Liver (tissue), 9 donors: ENCODE data around the gene AP3B1. TPM values are rescaled to one million over a fixed set of nuclear protein-coding genes. Genes with fewer than 3 reads are reported as not detected.

Experiments used
- DNase-seq: peaks from one replicate; pipeline ENCODE4 v3.0.0-alpha.2; 2017; ENCODE audit warnings: low spot score
- H3K27ac ChIP-seq, 2 donors: one replicate each; pipeline ENCODE4 v1.7.0; 2013; ENCODE audit warnings: inconsistent platforms in 2 of 2, low read length in 2 of 2, control low read depth in 1 of 2, low read depth in 1 of 2, mild to moderate bottlenecking in 1 of 2
- H3K27me3 ChIP-seq, 4 donors: one replicate each; pipeline versions ENCODE4 v1.6.1 to v1.7.0; 2013; ENCODE audit warnings: low read length in 3 of 4, inconsistent platforms in 1 of 4, mild to moderate bottlenecking in 1 of 4, moderate library complexity in 1 of 4; ENCODE audit not compliant: control insufficient read depth in 4 of 4, insufficient read depth in 4 of 4
- H3K36me3 ChIP-seq, 4 donors: one replicate each; pipeline versions ENCODE4 v1.6.1 to v1.7.0; 2013; ENCODE audit warnings: low read length in 3 of 4, mild to moderate bottlenecking in 3 of 4, low read depth in 1 of 4, moderate library complexity in 1 of 4; ENCODE audit not compliant: control insufficient read depth in 4 of 4, insufficient read depth in 3 of 4
- H3K4me1 ChIP-seq, 4 donors: one replicate each; pipeline versions ENCODE4 v1.6.1 to v1.7.0; 2013; ENCODE audit warnings: low read length in 3 of 4, mild to moderate bottlenecking in 3 of 4, moderate library complexity in 1 of 4; ENCODE audit not compliant: control insufficient read depth in 4 of 4, insufficient read depth in 4 of 4
- H3K4me3 ChIP-seq, 3 donors: one replicate each; pipeline versions ENCODE4 v1.6.1 to v1.7.0; 2013; ENCODE audit warnings: low read length in 3 of 3, control low read depth in 1 of 3, low read depth in 1 of 3, mild to moderate bottlenecking in 1 of 3
- H3K9ac ChIP-seq, 2 donors: one replicate each; pipeline ENCODE4 v1.7.0; 2013; ENCODE audit warnings: low read length in 2 of 2, mild to moderate bottlenecking in 2 of 2, moderate library complexity in 2 of 2, control low read depth in 1 of 2, low read depth in 1 of 2
- H3K9me3 ChIP-seq, 4 donors: one replicate each; pipeline versions ENCODE4 v1.6.1 to v1.7.0; 2013; ENCODE audit warnings: low read length in 3 of 4; ENCODE audit not compliant: control insufficient read depth in 4 of 4
- ATF3 ChIP-seq: IDR thresholded peaks from 2 replicates; pipeline ENCODE4 v1.6.1; 2016; ENCODE audit warnings: antibody characterized with exemption
- EGR1 ChIP-seq, 2 donors: IDR thresholded peaks; 2 replicates each; pipeline ENCODE4 v1.6.1; 2016 to 2018; ENCODE audit warnings: antibody characterized with exemption in 2 of 2, low read depth in 2 of 2
- FOXA1 ChIP-seq: IDR thresholded peaks from 2 replicates; pipeline ENCODE4 v1.6.1; 2016; ENCODE audit warnings: antibody characterized with exemption
- FOXA2 ChIP-seq: IDR thresholded peaks from 2 replicates; pipeline ENCODE4 v1.6.1; 2016; ENCODE audit warnings: antibody characterized with exemption
- GABPA ChIP-seq, 2 donors: IDR thresholded peaks in 1 of 2; conservative IDR thresholded peaks in 1 of 2; 2 replicates each; pipeline ENCODE4 v1.6.1; 2016; ENCODE audit warnings: antibody characterized with exemption in 2 of 2, mild to moderate bottlenecking in 1 of 2, moderate library complexity in 1 of 2
- HNF4A ChIP-seq, 2 donors: conservative IDR thresholded peaks; 2 replicates each; pipeline ENCODE4 v1.6.1; 2016; ENCODE audit warnings: antibody characterized with exemption in 2 of 2, mild to moderate bottlenecking in 2 of 2
- HNF4G ChIP-seq: IDR thresholded peaks from 2 replicates; pipeline ENCODE4 v1.6.1; 2016; ENCODE audit warnings: antibody characterized with exemption
- JUND ChIP-seq, 2 donors: IDR thresholded peaks; 2 replicates each; pipeline ENCODE4 v1.6.1; 2016; ENCODE audit warnings: antibody characterized with exemption in 2 of 2
- MAX ChIP-seq: IDR thresholded peaks from 2 replicates; pipeline ENCODE4 v1.6.1; 2016; ENCODE audit warnings: antibody characterized with exemption
- NR2F2 ChIP-seq: IDR thresholded peaks from 2 replicates; pipeline ENCODE4 v1.6.1; 2016; ENCODE audit warnings: antibody characterized with exemption
- RAD21 ChIP-seq, 2 donors: IDR thresholded peaks; 2 replicates each; pipeline ENCODE4 v1.6.1; 2016; ENCODE audit warnings: antibody characterized with exemption in 2 of 2, mild to moderate bottlenecking in 2 of 2
- REST ChIP-seq: IDR thresholded peaks from 2 replicates; pipeline ENCODE4 v1.6.1; 2016; ENCODE audit warnings: antibody characterized with exemption, mild to moderate bottlenecking
- RXRA ChIP-seq, 2 donors: IDR thresholded peaks; 2 replicates each; pipeline ENCODE4 v1.6.1; 2017 to 2018; ENCODE audit warnings: antibody characterized with exemption in 2 of 2, mild to moderate bottlenecking in 1 of 2
- SP1 ChIP-seq: IDR thresholded peaks from 2 replicates; pipeline ENCODE4 v1.6.1; 2018; ENCODE audit warnings: antibody characterized with exemption, mild to moderate bottlenecking
- TAF1 ChIP-seq: conservative IDR thresholded peaks from 2 replicates; pipeline ENCODE4 v1.6.1; 2016; ENCODE audit warnings: antibody characterized with exemption, mild to moderate bottlenecking
- YY1 ChIP-seq: IDR thresholded peaks from 2 replicates; pipeline ENCODE4 v1.6.1; 2016; ENCODE audit warnings: antibody characterized with exemption, mild to moderate bottlenecking
- ZBTB33 ChIP-seq: IDR thresholded peaks from 2 replicates; pipeline ENCODE4 v1.6.1; 2016; ENCODE audit warnings: antibody characterized with exemption
- WGBS: extraction: QIAGEN DNeasy Blood & Tissue Kit; methylation state at CpG from one replicate; pipeline ENCODE4 v1.1.7; 2013; 5-methylcytosine and 5-hydroxymethylcytosine counted together
- polyA plus RNA-seq, 2 donors: library from polyadenylated mRNA; stranded (reverse) in 1 of 2; unstranded in 1 of 2; fragments of 200-250 nt in 1 of 2; fragments of >200 nt in 1 of 2; fragmentation: Nextera tagmentation in 1 of 2; extraction: Ambion mirVana in 1 of 2; gene quantifications; one replicate each; pipeline versions ENCODE4 v1.2.1 to v1.2.3, GENCODE V29; 2013 to 2015
- total RNA-seq, 2 donors: library from RNA; depleted of rRNA; stranded (reverse); fragments of >200 nt; gene quantifications; one replicate each; pipeline ENCODE4 v1.2.3, GENCODE V29; 2014
- TF ChIP-seq, protein P1 (sequence below): fragments of 150-350 bp; IDR thresholded peaks from 2 replicates; pipeline ENCODE4 v1.5.1; 2017; ENCODE audit warnings: improper control_type of control experiment, low read depth, low read length; ENCODE audit not compliant: missing input control
- donor health status: healthy.
- donor health status: healthy.
- donor health status: healthy.
- donor health status: healthy.
- donor health status: healthy.

AP3B1 gene
- total and polyA plus RNA-seq, 4 donors: 8.2 to 23.1 (median 14.4) TPM

- TF ChIP-seq FOXA1 (no peak), EGR1 (IDR thresholded peaks at IDR 0.05; ENCODE audit: low read depth in 2 of 2) (no peak)
Observed at GRCh38 chr5:78060421-78060820, 234.1 kb downstream of the AP3B1 start (continued).

- TF ChIP-seq NR2F2 (no peak), HNF4A (conservative IDR thresholded peaks at IDR 0.05) (no peak), SP1 (no peak), YY1 (no peak), ATF3 (no peak), ZBTB33 (no peak)
- H3K27ac ChIP-seq: no peak overlapping the region
- H3K36me3 ChIP-seq: no peaks in the 10 kb centered on the region
- DNase-seq: no peak
- H3K9ac ChIP-seq: no peak overlapping the region
- no peaks in the 10 kb centered on the region for H3K9me3 ChIP-seq
- H3K4me1 ChIP-seq: no peaks in the 10 kb centered on the region
- H3K27me3 ChIP-seq: no peaks in the 10 kb centered on the region
- no peak overlapping the region for H3K4me3 ChIP-seq
- WGBS: 96% methylated on average over 2 of the region's 2 CpGs
Observed at GRCh38 chr5:78058625-78059024, 235.9 kb downstream of the AP3B1 start.

GRCh38 chr5:78056901-78057514 is 237.5 kb downstream of the AP3B1 start:
- WGBS: 87% methylated on average over 9 of the region's 9 CpGs
- Histone ChIP-seq H3K27ac (no peak overlapping the region), H3K27me3 (no peaks in the 10 kb centered on the region), H3K36me3 (no peaks in the 10 kb centered on the region), H3K4me1 (no peaks in the 10 kb centered on the region), H3K9ac (no peak overlapping the region), H3K4me3 (no peak overlapping the region), H3K9me3 (no peaks in the 10 kb centered on the region)
- no peak for DNase-seq
- TF ChIP-seq YY1: no peak
- no peak for TF ChIP-seq ATF3
- TF ChIP-seq FOXA2: no peak
- TF ChIP-seq REST: no peak
- TF ChIP-seq HNF4G: no peak
- no peak for TF ChIP-seq MAX
- no peak for TF ChIP-seq JUND (IDR thresholded peaks at IDR 0.05)
- no peak for TF ChIP-seq RXRA (IDR thresholded peaks at IDR 0.05)
- TF ChIP-seq, protein P1, sequence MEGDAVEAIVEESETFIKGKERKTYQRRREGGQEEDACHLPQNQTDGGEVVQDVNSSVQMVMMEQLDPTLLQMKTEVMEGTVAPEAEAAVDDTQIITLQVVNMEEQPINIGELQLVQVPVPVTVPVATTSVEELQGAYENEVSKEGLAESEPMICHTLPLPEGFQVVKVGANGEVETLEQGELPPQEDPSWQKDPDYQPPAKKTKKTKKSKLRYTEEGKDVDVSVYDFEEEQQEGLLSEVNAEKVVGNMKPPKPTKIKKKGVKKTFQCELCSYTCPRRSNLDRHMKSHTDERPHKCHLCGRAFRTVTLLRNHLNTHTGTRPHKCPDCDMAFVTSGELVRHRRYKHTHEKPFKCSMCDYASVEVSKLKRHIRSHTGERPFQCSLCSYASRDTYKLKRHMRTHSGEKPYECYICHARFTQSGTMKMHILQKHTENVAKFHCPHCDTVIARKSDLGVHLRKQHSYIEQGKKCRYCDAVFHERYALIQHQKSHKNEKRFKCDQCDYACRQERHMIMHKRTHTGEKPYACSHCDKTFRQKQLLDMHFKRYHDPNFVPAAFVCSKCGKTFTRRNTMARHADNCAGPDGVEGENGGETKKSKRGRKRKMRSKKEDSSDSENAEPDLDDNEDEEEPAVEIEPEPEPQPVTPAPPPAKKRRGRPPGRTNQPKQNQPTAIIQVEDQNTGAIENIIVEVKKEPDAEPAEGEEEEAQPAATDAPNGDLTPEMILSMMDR: no peak
- TF ChIP-seq SP1: no peak
- TF ChIP-seq NR2F2: no peak
- TF ChIP-seq FOXA1: no peak
- no peak for TF ChIP-seq GABPA (IDR thresholded peaks at IDR 0.05 in 1 of 2, conservative IDR thresholded peaks at IDR 0.05 in 1 of 2)
- TF ChIP-seq HNF4A (conservative IDR thresholded peaks at IDR 0.05): no peak
- no peak for TF ChIP-seq EGR1 (IDR thresholded peaks at IDR 0.05; ENCODE audit: low read depth in 2 of 2)
- no peak for TF ChIP-seq RAD21 (IDR thresholded peaks at IDR 0.05)
- no peak for TF ChIP-seq ZBTB33
- no peak for TF ChIP-seq TAF1
